GM12891 (cell line): ENCODE results near the gene KRT2.

Source experiments
- DNase-seq: peaks from one replicate; pipeline ENCODE4 v3.0.0; 2011; ENCODE audit warnings: low spot score; ENCODE audit not compliant: insufficient read length
- FAIRE-seq: peaks from 2 replicates; lab custom pipeline; 2011; peaks lifted over from hg19 to GRCh38; lab: Jason Lieb, UNC
- PAX5 ChIP-seq: IDR thresholded peaks from 2 replicates; pipeline ENCODE4 v1.6.1; 2011; ENCODE audit warnings: low read length, moderate library complexity, mild to moderate bottlenecking; ENCODE audit not compliant: insufficient read depth, severe bottlenecking
- POLR2A ChIP-seq: IDR thresholded peaks from 2 replicates; pipeline ENCODE4 v1.6.1; 2011; ENCODE audit warnings: low read depth, low read length, control low read depth
- POLR2AphosphoS5 ChIP-seq: IDR thresholded peaks from 2 replicates; pipeline ENCODE4 v1.6.1; 2011; ENCODE audit warnings: low read depth, low read length, control low read depth
- POU2F2 ChIP-seq: IDR thresholded peaks from 2 replicates; pipeline ENCODE4 v1.6.1; 2011; ENCODE audit warnings: low read depth, mild to moderate bottlenecking, control low read depth, low read length, moderate library complexity
- SPI1 ChIP-seq: IDR thresholded peaks from 2 replicates; pipeline ENCODE4 v1.6.1; 2011; ENCODE audit warnings: low read depth, low read length, control low read depth
- TAF1 ChIP-seq: IDR thresholded peaks from 2 replicates; pipeline ENCODE4 v1.6.1; 2011; ENCODE audit warnings: low read depth, low read length, control low read depth

The KRT2 gene

DNA sequence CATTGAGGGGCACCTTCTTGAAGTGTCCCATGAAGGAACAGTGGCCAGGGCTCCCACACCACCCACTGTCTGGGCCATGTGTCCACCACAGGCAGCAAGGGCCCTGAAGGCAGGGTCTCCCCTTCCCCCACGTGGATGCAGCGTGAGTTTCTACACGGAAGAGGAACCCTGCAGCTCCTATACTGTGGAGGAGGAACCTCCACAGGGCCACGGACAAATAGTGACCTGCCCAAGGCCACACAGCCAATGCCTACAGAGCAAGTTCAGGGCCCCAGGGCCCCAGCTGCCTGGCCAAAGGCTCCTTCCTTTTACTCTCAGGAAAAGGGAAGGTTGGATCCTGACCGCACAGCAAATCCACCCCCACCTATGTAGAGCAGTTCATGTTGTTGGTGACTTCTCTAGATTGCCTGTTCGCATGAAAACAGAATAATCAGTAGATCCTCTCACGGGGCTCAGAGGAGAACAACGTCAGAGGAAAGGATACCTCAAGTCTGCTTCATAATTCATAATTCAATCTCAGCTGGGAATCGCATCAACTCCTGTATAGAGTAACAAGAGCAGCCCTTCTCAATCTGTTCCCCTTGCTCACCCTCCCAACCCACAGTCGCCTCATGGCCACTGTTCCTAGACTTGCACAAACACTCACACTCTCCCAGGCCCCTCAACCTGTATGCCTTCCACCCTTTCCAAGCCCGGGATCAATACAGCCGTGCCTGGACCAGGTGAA lies 22.6 kb downstream of the KRT2 start:
- TF ChIP-seq POLR2AphosphoS5 (no peak), POU2F2 (no peak), POLR2A (no peak), SPI1 (no peak), TAF1 (no peak), PAX5 (no peak)
- DNase-seq: no peak
- FAIRE-seq: no peak

DNA sequence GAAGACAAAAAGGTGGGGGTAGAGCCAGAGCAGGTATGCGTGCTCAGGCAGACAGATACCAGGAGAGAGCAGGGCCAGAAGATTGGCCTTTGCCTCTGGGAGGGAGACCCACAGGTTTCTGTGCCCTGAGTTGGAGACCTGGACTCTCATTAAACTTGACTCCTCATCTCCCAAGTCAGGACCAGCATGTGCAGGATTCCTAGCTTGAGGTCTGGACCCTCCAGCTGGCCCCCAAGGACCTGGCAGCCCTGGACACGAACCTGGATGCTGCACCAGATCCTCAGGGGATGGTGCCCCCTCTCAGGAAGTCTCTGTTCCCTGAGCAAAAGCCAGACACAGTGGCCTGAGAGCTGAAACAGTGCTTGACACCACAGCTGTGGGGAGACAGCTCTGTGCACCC lies 23.2 kb downstream of the KRT2 start:
- DNase-seq (no peak), FAIRE-seq (no peak)
- TF ChIP-seq POLR2AphosphoS5: no peak

DNA sequence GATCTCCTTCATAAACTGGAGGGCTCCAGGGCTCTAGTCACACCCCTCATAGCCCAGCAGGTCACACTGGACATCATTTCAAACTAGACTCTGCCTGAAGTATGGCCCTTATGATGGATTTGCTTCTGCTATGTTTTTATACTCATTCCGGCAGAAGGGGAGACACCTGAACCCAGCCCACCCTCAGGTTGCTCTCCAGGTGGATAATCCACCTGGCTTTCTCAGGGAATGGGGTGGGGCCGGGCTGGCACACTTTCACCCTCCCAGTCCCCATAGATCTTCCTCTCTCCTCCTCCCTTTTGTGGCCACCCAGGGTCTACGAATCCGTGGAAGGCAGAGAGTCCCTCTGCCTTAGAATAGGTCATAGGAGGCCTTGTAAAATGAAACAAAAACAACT lies 23.9 kb downstream of the KRT2 start:
- TF ChIP-seq POLR2A (no peak), TAF1 (no peak), POLR2AphosphoS5 (no peak), PAX5 (no peak), SPI1 (no peak), POU2F2 (no peak)
- DNase-seq: no peak
- FAIRE-seq: no peak

DNA sequence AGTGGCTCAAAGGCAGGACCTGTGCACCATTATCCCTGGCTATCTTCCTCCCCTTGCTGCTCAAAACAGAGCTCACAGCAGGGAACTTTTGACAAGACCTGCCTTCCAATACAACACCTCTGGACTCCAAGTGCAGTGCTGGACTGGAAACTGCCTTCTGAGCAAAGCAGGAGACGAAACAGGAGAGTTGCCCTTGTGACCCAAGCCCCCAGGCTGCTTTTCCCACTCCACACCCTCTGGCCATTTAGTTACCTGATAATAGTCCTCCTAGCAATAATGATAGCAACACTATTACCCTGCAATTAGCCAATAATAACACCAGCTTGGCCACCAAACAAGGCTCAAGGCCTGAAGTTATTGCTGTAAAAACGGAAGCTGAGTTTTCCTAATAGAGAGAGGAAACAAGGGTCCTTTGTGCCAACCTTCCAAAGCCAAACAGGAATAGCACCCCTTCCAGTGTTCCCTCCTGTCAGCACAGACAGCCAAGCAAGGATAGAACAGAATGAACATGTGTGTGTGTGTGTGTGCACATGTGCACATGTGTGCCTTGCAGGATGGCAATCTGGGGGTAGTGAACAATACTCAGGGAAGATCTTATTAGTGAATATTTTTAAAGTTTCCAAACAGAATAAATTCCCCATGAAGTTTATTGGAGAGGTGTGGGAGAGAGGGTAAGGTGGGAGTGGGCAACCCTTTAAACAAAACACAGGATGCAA lies 24.5 kb downstream of the KRT2 start:
- no peak for TF ChIP-seq TAF1
- no peak for TF ChIP-seq POLR2AphosphoS5
- no peak for TF ChIP-seq SPI1
- TF ChIP-seq POU2F2: no peak
- TF ChIP-seq PAX5: no peak
- no peak for TF ChIP-seq POLR2A
- FAIRE-seq (no peak), DNase-seq (no peak)

DNA sequence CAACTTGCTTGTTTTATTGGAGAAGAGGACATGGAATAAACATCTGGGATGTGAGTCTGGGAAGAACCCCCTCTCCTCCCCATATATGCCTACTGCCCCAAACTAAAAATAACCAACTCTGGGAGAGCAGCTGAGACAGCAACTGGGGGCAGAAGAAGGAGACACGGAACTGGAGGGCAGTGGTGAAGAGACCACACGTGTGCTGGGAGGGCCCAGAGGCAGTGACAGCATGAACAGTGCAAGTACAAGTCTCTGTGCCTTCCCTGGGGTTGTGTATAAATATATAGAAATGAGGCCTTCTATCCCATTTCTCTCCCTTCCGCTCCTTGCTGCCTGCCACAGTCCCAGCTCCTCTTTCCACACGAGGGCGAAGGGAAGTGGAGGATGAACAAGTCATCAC lies 29.7 kb downstream of the KRT2 start:
- DNase-seq (no peak), FAIRE-seq (no peak)
- no peak for TF ChIP-seq SPI1
- no peak for TF ChIP-seq PAX5
- no peak for TF ChIP-seq POLR2AphosphoS5
- TF ChIP-seq TAF1: no peak
- no peak for TF ChIP-seq POU2F2
- no peak for TF ChIP-seq POLR2A

DNA sequence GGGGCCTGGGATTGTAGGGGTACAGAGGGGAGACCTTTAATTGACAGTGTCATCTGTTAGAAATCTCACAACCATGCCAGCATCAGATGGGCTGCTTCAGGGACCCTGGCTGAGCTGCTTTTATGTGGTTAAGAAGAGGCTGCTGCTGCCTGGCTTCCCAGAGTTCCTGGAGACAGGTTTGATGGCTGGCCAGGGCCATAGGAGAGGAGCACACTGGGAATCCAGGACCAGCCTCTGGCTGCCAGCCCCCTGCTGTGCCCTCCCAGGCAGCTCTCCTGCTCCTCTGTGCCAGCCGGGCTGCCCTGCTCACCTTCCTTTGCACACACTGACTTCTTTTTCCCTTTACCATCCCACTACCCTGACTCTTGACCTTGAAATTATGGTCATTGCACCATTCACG lies 33.1 kb downstream of the KRT2 start:
- DNase-seq (no peak), FAIRE-seq (no peak)

DNA sequence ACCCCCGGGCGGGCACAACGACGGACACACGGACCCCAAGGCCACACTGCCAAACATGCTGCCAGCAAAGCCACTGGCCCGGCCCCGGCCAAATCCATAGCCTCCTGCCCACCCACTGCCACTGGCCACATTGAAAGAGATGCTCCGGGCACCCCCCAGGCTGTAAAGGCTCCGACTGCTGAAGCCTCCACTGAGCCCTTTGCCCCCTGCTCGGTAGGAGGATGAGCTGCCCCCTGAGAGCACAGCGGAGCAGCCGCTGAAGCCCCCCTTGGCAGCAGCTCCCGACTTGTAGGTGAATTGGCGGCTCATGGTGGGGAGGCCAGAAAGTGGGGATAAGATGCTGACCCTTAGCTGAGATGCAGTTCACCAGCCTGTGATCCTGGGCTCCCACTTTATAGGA lies 33.8 kb downstream of the KRT2 start, which contains the start of gene KRT73:
TSS of gene KRT73 (minus strand) at position 344 of the 400 bp plus-strand sequence. CDS start at position 309, 35 bp downstream.
- FAIRE-seq (no peak), DNase-seq (no peak)
- TF ChIP-seq POLR2A (no peak), PAX5 (no peak), POU2F2 (no peak), POLR2AphosphoS5 (no peak), SPI1 (no peak), TAF1 (no peak)

More for the DNA sequence above, 33.1 kb downstream of the KRT2 start:
- TF ChIP-seq POU2F2 (no peak), POLR2AphosphoS5 (no peak), POLR2A (no peak), SPI1 (no peak), TAF1 (no peak), PAX5 (no peak)

DNA sequence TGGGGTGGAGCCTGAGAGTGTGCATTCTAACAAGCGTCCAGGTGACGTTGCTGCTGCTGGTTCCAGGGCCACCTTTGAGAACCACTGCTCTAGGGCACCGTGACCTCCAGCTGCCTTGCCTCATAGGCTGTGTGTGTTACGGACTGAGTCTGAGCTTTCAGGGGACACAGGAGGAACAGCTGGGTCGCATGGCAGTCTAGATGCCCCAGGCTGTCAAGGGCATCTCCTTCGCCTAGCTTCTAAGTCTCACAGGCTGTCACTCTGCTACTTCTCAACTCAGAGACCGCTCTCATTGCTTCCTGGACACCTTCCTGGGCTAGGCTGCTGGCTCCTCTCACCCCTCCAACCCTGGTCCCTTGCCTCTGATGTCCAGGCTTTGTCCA lies 34.6 kb downstream of the KRT2 start:
- no peak for FAIRE-seq

DNA sequence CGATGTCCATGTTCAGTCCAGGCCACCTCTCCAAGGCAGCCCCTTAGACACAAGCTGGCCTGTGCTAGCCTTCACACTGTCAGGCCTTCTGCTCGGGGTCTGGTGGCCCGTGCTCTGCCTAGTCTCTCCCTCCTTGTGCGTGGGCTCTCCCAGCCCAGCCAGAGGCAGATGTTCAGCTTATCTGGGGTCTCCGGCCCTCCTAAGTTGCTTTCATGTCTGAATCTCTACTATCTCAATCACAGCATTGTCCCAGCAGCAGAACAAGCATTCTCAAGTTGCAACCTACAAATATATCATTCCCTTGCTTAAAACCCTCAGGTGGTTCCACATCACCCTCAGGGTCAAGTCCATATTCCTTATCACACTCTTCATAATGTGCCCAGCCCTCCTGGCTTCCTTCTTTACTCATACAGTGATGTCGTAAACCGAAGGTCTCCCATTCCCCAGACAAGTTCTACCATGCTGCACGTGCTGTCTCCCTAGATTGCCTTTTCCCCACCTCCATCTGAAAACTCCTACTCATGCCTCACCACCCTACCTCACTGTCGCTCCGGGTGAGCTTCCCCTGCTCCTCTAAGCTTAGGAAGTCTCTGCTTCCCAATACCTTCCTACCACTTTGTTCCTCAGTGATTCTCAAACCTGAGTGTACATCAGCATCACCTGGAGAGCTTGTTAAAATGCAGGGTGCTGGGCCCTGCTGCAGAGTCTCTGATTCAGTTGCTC lies 35.2 kb downstream of the KRT2 start:
- FAIRE-seq: no peak
- TF ChIP-seq TAF1 (no peak), POU2F2 (no peak), SPI1 (no peak), POLR2A (no peak), PAX5 (no peak), POLR2AphosphoS5 (no peak)
- no peak for DNase-seq

More for the DNA sequence above, 34.6 kb downstream of the KRT2 start:
- no peak for TF ChIP-seq SPI1
- no peak for TF ChIP-seq TAF1
- TF ChIP-seq POLR2AphosphoS5: no peak
- TF ChIP-seq POU2F2: no peak
- TF ChIP-seq POLR2A: no peak
- TF ChIP-seq PAX5: no peak
- DNase-seq: no peak

DNA sequence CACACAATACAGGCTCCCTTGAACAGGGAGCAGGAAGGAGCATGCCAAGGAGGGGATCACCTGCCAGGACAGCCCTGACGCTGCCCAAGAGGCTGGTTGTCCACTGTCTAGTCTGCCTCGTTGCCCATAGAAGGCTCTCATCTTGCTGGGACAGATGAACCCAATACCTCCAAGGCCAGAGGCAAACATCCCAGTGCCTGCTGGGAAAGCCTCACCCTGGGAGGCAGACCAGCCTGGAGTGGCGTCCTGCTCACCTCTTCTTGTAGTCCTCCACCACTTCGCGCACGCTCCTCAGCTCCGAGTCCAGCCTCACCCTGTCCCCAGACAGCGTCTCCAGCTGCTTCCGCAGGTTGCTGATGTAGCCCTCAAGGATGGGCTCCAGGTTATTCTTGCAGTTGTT lies 36.1 kb downstream of the KRT2 start:
- no peak for TF ChIP-seq SPI1
- no peak for TF ChIP-seq PAX5
- TF ChIP-seq POU2F2: no peak
- no peak for TF ChIP-seq POLR2AphosphoS5
- no peak for TF ChIP-seq TAF1
- TF ChIP-seq POLR2A: no peak
- FAIRE-seq: no peak
- DNase-seq: no peak
